K562 (cell line): ENCODE results near the gene TMEM33. TPM values are rescaled to one million over a fixed set of nuclear protein-coding genes. Genes with fewer than 3 reads are reported as not detected.

Source experiments
- ATAC-seq: fragments of 200-7000 bp; cut with Tn5 transposase; 3 replicates; pipeline ENCODE4 v1.9.1; 2020; ENCODE audit warnings: moderate library complexity
- BruUV-seq: library from RNA; stranded (reverse); fragments of 400-500 nt; replicated peaks from 2 replicates; lab custom pipeline; 2021; lab: Mats Ljungman, UMichigan
- CTCF ChIA-PET: fragments of 300-600 bp; formaldehyde crosslinking; extraction: SDS; loops from one replicate; lab custom pipeline; 2021; ENCODE audit warnings: low intra/inter-chr PET ratio; lab: Yijun Ruan, JAX
- POLR2A ChIA-PET: fragments of 300-600, 350-650 bp; sonication (Branson Sonifier 250); formaldehyde crosslinking; extraction: SDS; loops from one replicate; lab custom pipeline; 2021; ENCODE audit warnings: antibody characterized with exemption, inconsistent platforms; lab: Yijun Ruan, JAX
- DNase-seq, 4 experiments: peaks; one replicate each; pipeline versions ENCODE4 v3.0.0 to v3.0.0-alpha.2; 2011 to 2018; ENCODE audit warnings: low spot score in 3 of 4, mixed read lengths in 3 of 4; ENCODE audit errors: extremely low read depth in 1 of 4
- FAIRE-seq: peaks from 2 replicates; lab custom pipeline; 2011; peaks lifted over from hg19 to GRCh38; lab: Jason Lieb, UNC
- H2AFZ ChIP-seq: 2 replicates; pipeline ENCODE4 v1.6.0; 2011; ENCODE audit warnings: low read depth, low read length, control low read depth, inconsistent platforms
- H3K27ac ChIP-seq: fragments of 200-600 bp; 3 replicates; pipeline ENCODE4 v1.8.0; 2011; ENCODE audit warnings: low read depth, mild to moderate bottlenecking, control low read depth, inconsistent platforms, low read length, moderate library complexity, mixed read lengths; ENCODE audit errors: extremely low read depth
- H3K27me3 ChIP-seq, 2 experiments: fragments of 300-600 bp in 1 of 2; 2 replicates in 1 of 2; 3 replicates in 1 of 2; pipeline versions ENCODE4 v1.6.0 to v1.8.0; 2011; ENCODE audit warnings: inconsistent platforms in 2 of 2, low read length in 2 of 2, mild to moderate bottlenecking in 1 of 2, mixed read lengths in 1 of 2, moderate library complexity in 1 of 2; ENCODE audit not compliant: control insufficient read depth in 2 of 2, insufficient read depth in 2 of 2
- H3K36me3 ChIP-seq: fragments of 300-600 bp; 3 replicates; pipeline ENCODE4 v1.8.0; 2011; ENCODE audit warnings: mild to moderate bottlenecking, low read length, inconsistent platforms; ENCODE audit not compliant: control insufficient read depth, insufficient read depth
- H3K4me1 ChIP-seq, 2 experiments: fragments of 200-600 bp in 1 of 2; replicated peaks in 1 of 2; 2 replicates in 1 of 2; 3 replicates in 1 of 2; pipeline versions ENCODE4 v1.5.1 to v1.8.0; 2011; ENCODE audit warnings: inconsistent platforms in 2 of 2, low read length in 2 of 2, mild to moderate bottlenecking in 1 of 2, mixed read lengths in 1 of 2, moderate library complexity in 1 of 2; ENCODE audit not compliant: control insufficient read depth in 2 of 2, insufficient read depth in 2 of 2
- H3K4me2 ChIP-seq: 2 replicates; pipeline ENCODE4 v1.6.1; 2011; ENCODE audit warnings: low read length, control low read depth, inconsistent platforms, mixed read lengths; ENCODE audit not compliant: insufficient read depth
- H3K4me3 ChIP-seq: fragments of 200-600 bp; sonication (generic), shearing (Covaris generic); 2 replicates; pipeline ENCODE4 v1.5.1; 2016; ENCODE audit warnings: control low read depth, inconsistent platforms
- H3K79me2 ChIP-seq: fragments of 200-600 bp; 3 replicates; pipeline ENCODE4 v1.8.0; 2011; ENCODE audit warnings: low read length, inconsistent platforms; ENCODE audit not compliant: control insufficient read depth, insufficient read depth
- H3K9ac ChIP-seq, 2 experiments: 2 replicates each; pipeline versions ENCODE4 v1.6.0 to v1.6.1; 2011; ENCODE audit warnings: low read depth in 2 of 2, low read length in 2 of 2, control low read depth in 1 of 2, inconsistent platforms in 1 of 2, mild to moderate bottlenecking in 1 of 2, mixed read lengths in 1 of 2; ENCODE audit not compliant: insufficient read depth in 1 of 2
- H3K9me1 ChIP-seq: one replicate; pipeline ENCODE4 v1.6.0; 2011; ENCODE audit warnings: inconsistent platforms, mild to moderate bottlenecking, low read length, moderate library complexity; ENCODE audit not compliant: control insufficient read depth, insufficient read depth
- H3K9me3 ChIP-seq: replicated peaks from 2 replicates; pipeline ENCODE4 v1.5.1; 2011; ENCODE audit warnings: low read depth, low read length, inconsistent platforms; ENCODE audit not compliant: control insufficient read depth, insufficient read depth
- H4K20me1 ChIP-seq: replicated peaks from 2 replicates; pipeline ENCODE4 v1.6.1; 2011; ENCODE audit warnings: low read length, inconsistent platforms, mixed read lengths; ENCODE audit not compliant: control insufficient read depth, insufficient read depth
- FOS ChIP-seq: IDR thresholded peaks from 3 replicates; pipeline ENCODE4 v1.6.1; 2011; ENCODE audit not compliant: insufficient read length; ENCODE audit errors: extremely low read depth
- GATAD2B ChIP-seq: fragments of 450-650 bp; IDR thresholded peaks from 2 replicates; pipeline ENCODE4 v1.6.1; 2017; ENCODE audit warnings: mild to moderate bottlenecking, borderline replicate concordance
- HDAC8 ChIP-seq: fragments of 450-650 bp; IDR thresholded peaks from 2 replicates; pipeline ENCODE4 v1.6.1; 2016; ENCODE audit warnings: mild to moderate bottlenecking, missing genetic modification characterization, moderate library complexity, missing compliant biosample characterization
- RBM14 ChIP-seq: fragments of 200-400 bp; formaldehyde crosslinking; IDR thresholded peaks from 2 replicates; pipeline ENCODE4 v1.6.1; 2018; ENCODE audit warnings: low read depth, mild to moderate bottlenecking, low read length, moderate library complexity, borderline replicate concordance; ENCODE audit not compliant: insufficient read depth
- TAL1 ChIP-seq: fragments of 450-650 bp; IDR thresholded peaks from 2 replicates; pipeline ENCODE4 v1.6.1; 2016; ENCODE audit warnings: mild to moderate bottlenecking
- WGBS: fragments of 100-300 bp; shearing (Covaris generic); methylation state at CpG from one replicate; pipeline ENCODE4 v1.1.6; 2016; ENCODE audit warnings: low coverage, mixed read lengths; ENCODE audit not compliant: insufficient coverage; ENCODE audit errors: missing lambda C conversion rate; 5-methylcytosine and 5-hydroxymethylcytosine counted together
- in situ Hi-C: fragments of 300-500 bp; cut with MboI; formaldehyde crosslinking; loops from 4 replicates; pipeline ENCODE4 v1.15.0; 2018; ENCODE audit warnings: inconsistent platforms, mixed read lengths
- intact Hi-C: fragments of 100-400 bp; cut with micrococcal nuclease; formaldehyde crosslinking; loops from 2 replicates; pipeline ENCODE4 v1.14.2; 2022
- polyA plus RNA-seq, 8 experiments: library from polyadenylated mRNA; depleted of rRNA in 4 of 8; stranded (reverse) in 5 of 8; unstranded in 3 of 8; fragments of >200 nt; fragmentation: Nextera tagmentation in 2 of 8; fragmentation: Illumina TruSeq in 1 of 8; extraction: Ambion mirVana in 2 of 8; extraction: Trizol in 1 of 8; gene quantifications; 2 replicates each; pipeline versions ENCODE4 v1.2.1 to v1.2.3, GENCODE V29; 2011 to 2014; ENCODE audit warnings: inconsistent platforms in 1 of 8, missing spikeins in 1 of 8
- total RNA-seq, 7 experiments: library from RNA; depleted of rRNA in 6 of 7; stranded (reverse); fragments of >200 nt in 6 of 7; fragmentation: Illumina TruSeq in 2 of 7; extraction: Trizol in 2 of 7; gene quantifications; 2 replicates each; pipeline versions ENCODE4 v1.2.1 to v1.2.3, GENCODE V29; 2011 to 2021; ENCODE audit warnings: low replicate concordance in 1 of 7
- TF ChIP-seq, protein P1 (sequence below), 2 experiments: IDR thresholded peaks; 2 replicates each; pipeline ENCODE4 v1.6.1; 2012; ENCODE audit warnings: improper control_type of control experiment in 2 of 2, low read depth in 2 of 2, low read length in 2 of 2, borderline replicate concordance in 1 of 2
- TF ChIP-seq, protein P2 (sequence below): fragments of 250-450 bp; sonication (Bioruptor Pico); IDR thresholded peaks from 2 replicates; pipeline ENCODE4 v1.5.0; 2021

TMEM33 gene
- total and polyA plus RNA-seq, 9 of the 15 experiments (the other 6 are each of a cell fraction or from before 2014, with no cell fraction given), result 16.8 to 85.9 (median 67.9) TPM

- no peak for TF ChIP-seq HDAC8 (tag)
- TF ChIP-seq FOS, result no peak
- TF ChIP-seq RBM14, result no peak
- no peak for TF ChIP-seq GATAD2B
- TF ChIP-seq, protein P1, sequence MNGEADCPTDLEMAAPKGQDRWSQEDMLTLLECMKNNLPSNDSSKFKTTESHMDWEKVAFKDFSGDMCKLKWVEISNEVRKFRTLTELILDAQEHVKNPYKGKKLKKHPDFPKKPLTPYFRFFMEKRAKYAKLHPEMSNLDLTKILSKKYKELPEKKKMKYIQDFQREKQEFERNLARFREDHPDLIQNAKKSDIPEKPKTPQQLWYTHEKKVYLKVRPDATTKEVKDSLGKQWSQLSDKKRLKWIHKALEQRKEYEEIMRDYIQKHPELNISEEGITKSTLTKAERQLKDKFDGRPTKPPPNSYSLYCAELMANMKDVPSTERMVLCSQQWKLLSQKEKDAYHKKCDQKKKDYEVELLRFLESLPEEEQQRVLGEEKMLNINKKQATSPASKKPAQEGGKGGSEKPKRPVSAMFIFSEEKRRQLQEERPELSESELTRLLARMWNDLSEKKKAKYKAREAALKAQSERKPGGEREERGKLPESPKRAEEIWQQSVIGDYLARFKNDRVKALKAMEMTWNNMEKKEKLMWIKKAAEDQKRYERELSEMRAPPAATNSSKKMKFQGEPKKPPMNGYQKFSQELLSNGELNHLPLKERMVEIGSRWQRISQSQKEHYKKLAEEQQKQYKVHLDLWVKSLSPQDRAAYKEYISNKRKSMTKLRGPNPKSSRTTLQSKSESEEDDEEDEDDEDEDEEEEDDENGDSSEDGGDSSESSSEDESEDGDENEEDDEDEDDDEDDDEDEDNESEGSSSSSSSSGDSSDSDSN (IDR thresholded peaks at IDR 0.05; ENCODE audit: borderline replicate concordance in 1 of 2, low read depth in 2 of 2, low read length in 2 of 2), result no peak
- TF ChIP-seq TAL1, result no peak
- TF ChIP-seq, protein P2, sequence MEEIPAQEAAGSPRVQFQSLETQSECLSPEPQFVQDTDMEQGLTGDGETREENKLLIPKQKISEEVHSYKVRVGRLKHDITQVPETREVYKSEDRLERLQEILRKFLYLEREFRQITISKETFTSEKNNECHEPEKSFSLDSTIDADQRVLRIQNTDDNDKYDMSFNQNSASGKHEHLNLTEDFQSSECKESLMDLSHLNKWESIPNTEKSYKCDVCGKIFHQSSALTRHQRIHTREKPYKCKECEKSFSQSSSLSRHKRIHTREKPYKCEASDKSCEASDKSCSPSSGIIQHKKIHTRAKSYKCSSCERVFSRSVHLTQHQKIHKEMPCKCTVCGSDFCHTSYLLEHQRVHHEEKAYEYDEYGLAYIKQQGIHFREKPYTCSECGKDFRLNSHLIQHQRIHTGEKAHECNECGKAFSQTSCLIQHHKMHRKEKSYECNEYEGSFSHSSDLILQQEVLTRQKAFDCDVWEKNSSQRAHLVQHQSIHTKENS, result no peak
- no peak overlapping the region for H3K4me3 ChIP-seq
- ChIA-PET CTCF (no interaction called here), POLR2A (no interaction called here)
- intact Hi-C loops (no loop called here), in situ Hi-C loops (no loop called here)
- WGBS, result 5% methylated on average over 4 of the region's 4 CpGs
- H3K27ac ChIP-seq, result no peak overlapping the region
- H3K9me3 ChIP-seq, result no peaks in the 10 kb centered on the region
- peaks cover 0 to 10% of the 10 kb centered on the region in 2 experiments; a peak in 3 of 5 replicates for H3K27me3 ChIP-seq
- H4K20me1 ChIP-seq, result no peaks in the 10 kb centered on the region
- H3K36me3 ChIP-seq, result no peaks in the 10 kb centered on the region
- no peak overlapping the region for H3K9ac ChIP-seq
- no peaks in the 10 kb centered on the region for H3K9me1 ChIP-seq
- no peak overlapping the region for H3K4me2 ChIP-seq
- no TSS peak for BruUV-seq
- H2AFZ ChIP-seq, result no peak overlapping the region
- no peak for DNase-seq
- ATAC-seq, result no peak
- FAIRE-seq, result no peak
- no peaks in the 10 kb centered on the region for H3K4me1 ChIP-seq
- no peaks in the 10 kb centered on the region for H3K79me2 ChIP-seq
Measured at GRCh38 chr4:41927796-41928499, 7.3 kb upstream of the TMEM33 start.
